SK-N-DZ (cell line): ENCODE results near the gene MRPS16.

ENCODE experiments used
- DNase-seq: peaks from one replicate; pipeline ENCODE4 v3.0.0-alpha.2; 2015; ENCODE audit warnings: low spot score

MRPS16 gene

DNA sequence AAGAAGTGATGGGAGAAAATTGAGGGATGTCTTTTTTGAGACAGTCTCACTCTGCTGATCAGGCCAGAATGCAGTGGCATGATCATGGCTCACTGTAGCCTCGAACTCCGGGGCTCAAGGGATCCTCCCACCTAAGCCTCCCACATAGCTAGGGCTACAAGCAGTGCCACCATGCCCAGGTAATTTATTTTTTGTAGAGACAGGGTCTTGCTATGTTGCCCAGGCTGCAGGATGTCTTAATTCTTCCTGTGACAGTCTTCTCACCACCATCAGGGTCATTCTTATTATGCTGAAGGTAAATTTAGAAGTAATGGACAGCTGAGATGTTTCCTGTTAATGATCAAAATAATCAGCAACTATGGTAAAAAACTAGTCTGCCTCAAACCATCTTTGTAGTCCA is 12.5 kb downstream of the MRPS16 start:
- DNase-seq: no peak

DNA sequence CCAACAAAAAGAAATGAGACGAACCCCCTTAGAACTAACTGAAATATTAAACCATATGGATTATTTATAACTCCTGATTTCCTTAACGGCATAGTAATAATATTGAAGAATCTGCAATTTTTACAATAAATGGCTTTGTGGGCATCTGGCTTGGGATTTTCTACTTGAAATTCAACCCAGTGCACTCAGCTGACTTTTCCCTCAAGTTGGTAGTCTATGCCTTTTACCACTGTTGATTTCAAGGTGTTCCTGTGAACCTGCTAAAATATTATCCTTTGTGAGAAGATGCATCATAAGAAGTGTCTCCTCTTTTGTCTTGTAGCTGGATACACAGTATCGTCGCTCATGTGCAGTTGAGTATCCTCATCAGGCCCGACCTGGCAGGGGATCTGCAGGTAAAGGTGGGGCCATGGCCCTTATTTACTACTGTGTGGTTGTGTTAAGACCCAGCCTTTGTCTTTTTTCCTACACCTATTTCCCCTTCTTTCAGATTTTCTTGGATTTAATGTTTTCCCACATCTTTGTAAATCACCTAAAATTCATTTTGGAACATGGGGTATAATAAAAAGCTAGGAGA is 13.4 kb downstream of the MRPS16 start:
- no peak for DNase-seq

DNA sequence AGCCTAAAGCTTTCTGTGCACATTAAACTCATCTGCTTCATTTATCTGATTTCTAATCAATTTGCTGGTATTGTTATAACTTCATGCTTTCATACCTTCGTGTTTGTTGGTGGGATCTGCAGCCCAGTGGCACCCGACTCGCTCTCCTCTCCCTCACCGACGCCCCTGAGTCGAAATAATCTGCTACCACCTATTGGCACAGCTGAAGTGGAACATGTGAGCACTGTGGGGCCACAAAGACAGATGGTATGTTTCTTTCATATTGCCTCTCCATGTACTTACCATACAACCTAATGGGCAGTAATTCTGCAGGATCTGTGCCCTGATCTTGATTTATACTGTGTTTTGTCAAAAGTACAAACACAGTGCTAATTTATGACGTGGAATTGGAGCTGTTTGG is 17.7 kb downstream of the MRPS16 start:
- no peak for DNase-seq

DNA sequence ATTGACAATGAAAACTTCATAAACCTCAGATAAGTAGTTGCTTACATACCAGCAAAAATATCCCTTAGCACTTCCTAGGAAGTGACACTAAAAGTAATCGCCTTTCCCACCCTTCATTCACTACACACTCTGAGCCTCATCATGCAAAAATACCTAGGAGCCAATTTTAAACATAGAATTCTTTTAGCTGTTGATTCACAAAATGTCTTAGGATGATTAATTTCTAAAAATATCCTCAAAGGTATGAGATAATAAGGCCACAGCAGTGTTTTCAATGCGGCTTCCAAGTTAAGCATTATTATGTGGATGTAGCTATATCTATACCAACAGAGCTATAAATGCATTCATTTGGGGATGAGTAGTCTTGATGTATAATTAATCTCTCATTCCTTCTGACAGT is 18.6 kb downstream of the MRPS16 start:
- DNase-seq: no peak

DNA sequence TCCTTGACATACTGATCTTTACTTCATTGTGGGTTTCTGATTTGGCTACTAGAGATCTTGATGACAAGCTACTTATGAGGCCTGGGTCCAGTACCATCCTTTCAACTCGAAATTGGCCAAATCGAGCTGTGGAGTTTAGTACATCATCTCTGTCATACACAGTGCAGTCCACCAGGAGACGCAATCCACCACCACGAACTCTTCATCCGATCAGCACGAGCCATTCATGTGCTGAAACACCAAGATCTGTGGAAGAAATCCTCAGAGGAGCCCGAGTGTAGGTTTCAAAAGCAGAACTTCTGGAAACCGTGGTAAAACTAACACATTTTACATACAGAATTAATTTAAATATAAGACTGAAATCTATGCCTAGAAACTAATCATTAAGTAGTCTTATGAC is 19.6 kb downstream of the MRPS16 start:
- DNase-seq: peak; percentile 17

DNA sequence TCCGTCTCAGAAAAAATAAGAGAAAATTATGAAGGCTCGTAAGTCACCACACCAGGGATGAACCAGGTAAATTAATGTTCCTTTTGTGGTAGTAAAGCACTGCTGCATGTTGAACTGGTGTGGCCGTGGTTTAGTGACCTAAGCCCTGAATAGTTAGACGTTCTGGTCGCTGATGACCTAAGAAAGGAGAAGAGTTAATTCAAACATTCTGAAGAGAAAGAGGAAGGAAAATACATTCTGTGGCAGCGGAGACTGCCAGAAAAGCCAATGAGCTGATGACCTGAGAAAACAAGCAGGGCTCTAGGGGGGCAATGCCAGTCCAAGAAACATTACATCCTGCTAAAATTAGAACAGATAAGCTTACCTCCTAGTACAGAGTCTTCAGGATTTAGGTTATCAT is 22.9 kb downstream of the MRPS16 start:
- no peak for DNase-seq

DNA sequence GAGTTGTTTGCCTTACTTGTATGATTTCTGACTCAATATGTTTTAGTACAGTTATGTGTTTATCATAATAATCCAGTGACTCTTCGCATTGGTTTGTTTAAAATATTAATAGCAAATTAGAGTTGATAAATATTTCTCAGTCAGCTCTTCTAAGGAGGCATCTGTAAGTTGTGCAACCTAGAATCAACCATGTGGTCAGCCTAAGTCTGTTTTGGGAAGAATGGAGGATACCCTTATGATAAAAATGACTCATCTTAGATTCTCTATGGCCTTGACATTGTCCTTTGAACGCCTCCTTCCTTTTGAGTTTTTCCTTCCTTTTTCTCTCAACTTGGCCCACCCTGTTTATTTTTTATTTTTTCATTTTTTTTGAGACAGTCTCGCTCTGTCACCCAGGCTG is 24.2 kb downstream of the MRPS16 start:
- DNase-seq: no peak

DNA sequence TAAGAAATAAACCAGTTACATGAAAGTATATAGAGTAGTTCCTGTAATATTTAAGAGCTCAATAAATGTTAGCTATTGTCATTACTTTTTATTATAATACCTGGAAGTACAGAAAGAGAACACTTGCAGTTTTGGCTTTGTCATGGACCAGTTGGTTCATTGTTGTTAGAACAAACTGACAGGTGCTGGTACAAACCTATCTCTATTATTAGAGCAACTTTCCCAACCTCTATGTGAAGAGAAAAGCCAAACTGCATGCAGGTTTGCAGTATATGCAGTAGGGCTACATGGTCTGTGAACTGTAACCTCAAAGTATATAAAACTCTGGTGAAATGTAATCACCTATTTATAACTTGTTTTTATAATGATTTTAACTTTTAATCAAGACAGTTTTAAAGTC is 25.8 kb downstream of the MRPS16 start:
- no peak for DNase-seq

DNA sequence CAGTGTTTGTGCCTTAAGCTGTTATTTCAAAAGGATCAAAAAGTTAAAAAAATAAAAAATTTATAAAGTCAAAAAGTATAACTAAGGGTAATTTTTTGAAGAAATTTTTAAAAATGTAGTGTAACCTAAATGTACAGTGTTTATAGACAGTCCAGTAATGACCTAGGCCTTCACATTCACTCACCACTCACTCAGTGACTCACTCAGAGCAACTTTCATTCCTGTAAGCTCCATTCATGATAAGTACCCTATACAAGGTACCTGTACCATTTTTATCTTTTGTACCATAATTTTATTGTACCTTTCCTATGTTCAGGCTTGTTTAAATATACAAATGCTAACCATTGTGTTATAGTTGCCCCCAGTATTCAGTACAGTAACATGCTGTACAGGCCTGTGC is 26.9 kb downstream of the MRPS16 start:
- DNase-seq: no peak

DNA sequence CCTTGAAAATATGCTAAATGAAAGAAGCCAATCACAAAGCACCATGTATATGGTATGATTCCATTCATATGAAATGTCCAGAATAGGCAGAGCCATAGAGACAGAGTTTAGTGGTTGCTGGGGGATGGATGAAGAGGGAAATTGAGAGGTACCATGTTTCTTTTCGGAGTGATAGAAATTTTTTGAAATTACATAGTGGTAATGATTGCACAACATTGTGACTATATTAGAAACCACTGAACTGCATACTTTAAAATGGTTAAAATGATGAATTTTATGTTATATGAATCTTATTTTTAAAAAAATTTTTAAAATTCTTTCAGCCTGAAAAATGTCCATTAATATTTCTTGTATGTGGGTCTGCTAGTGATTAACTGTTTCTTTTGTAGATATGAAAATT is 31.5 kb downstream of the MRPS16 start:
- no peak for DNase-seq

DNA sequence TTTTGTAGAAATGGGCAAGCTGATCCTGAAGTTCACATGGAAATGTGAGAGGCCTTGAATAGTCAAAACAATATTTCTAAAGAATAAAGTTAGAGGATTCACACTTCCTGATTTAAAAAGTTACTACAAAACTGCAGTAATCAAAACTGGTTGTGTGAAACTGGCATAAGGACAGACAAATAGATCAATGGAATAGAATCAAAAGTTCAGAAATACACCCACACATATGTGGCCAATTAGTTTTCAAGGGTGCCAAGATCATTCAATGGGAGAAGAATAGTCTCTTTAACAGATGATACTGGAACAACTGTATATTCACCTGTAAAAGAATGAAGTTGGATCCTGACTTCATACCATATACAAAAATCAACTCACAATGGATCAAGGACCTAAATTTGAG is 33.1 kb downstream of the MRPS16 start:
- no peak for DNase-seq

DNA sequence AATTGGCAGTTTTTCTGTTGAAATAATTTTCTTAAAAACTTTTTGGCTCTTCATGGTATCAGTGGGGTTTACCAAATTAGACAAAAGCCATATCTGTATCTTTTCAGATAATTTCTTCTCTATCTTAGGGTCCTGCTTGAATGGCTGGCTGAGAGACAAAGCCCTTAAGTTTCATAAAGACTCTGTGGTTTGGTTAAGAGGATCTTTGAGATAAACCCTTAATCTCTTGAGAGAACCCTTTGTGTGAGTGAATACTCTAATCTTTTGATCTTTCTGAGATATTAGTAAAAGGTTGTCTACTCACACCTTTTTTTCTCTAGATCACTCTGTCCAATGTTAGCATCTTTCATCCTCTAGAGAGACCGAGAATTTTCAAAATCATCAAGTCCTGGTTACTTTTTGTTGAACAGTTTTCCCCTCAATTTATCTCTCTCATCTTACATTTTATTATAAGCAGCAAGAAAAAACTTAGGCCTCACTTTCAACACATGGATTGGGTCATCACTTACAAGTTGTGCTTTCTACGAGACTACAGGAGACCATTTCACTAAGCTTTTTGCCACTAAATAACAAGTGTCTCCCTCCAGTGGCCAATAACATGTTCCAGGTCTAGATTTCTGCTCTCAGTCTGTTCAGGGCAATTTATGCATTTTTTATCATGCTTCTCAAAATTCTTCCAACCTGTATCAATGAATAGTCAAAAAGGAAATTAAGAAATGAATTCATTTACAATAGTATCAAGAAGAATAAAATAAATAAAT is 33.8 kb downstream of the MRPS16 start:
- DNase-seq: no peak

DNA sequence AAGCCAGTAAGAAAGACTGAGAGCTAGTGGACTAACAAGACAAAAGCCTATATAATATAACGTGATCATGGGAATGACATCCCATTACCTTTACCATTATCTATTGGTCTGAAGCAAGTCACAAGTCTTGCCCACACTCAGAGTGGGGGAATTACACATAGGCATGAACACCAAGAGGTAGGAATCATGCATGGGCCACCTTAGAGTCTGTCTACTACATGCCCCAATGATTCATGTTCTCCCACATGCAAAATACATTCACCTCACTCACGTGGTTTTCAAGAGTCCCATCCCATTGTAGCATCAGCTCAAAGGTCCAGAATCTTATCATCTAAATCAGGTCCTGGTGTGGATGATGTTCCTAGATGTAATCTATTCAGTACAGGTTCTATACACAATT is 34.8 kb downstream of the MRPS16 start:
- DNase-seq: no peak

DNA sequence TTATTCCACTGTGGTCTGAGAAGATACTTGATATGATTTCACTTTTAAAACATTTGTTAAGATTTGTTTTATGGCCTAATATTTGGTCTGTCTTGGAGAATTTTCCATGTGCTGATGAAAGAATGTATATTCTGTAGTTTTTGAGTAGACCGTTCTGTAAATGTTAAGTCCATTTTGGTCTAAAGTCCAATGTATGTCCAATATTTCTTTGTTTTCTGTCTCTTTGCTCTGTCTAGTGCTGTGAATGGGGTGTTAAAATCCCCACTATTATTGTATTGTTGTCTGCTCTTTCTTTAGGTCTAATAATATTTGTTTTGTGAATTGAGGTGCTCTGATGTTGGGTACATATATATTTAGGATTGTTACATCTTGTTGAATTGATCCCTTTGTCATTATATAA is 36.7 kb downstream of the MRPS16 start:
- DNase-seq: no peak

DNA sequence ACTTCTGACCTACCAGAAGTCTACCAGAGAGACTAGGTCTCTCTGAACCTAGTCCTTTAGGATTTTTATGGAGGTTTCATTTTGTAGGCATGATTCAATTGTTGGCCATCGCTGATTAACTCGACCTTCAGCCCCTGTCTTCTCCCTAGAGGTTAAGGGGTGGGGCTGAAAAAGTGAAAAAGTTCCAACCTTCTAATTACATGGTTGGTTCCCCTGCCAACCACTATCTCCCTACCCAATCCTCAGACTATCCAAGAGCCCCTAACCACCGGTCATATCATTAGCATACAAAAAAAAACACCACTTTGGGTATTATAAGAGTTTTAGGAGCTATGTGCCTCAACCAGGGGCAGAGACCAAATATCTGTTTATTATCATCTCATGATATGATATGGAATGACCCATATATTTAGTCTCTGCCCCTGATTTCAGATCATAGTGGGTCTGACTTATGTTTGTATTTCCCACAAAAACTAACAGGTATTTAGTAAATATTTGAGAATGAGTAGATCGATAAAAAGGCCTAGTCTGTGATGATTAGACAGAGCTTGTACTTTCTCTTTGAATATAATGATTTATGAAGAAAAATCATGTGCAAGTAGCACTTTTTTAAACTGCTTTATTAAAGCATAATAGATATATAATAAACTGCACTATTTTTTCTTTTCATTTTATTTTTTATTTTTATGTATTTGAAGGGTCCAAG is 41.2 kb downstream of the MRPS16 start:
- DNase-seq: no peak

DNA sequence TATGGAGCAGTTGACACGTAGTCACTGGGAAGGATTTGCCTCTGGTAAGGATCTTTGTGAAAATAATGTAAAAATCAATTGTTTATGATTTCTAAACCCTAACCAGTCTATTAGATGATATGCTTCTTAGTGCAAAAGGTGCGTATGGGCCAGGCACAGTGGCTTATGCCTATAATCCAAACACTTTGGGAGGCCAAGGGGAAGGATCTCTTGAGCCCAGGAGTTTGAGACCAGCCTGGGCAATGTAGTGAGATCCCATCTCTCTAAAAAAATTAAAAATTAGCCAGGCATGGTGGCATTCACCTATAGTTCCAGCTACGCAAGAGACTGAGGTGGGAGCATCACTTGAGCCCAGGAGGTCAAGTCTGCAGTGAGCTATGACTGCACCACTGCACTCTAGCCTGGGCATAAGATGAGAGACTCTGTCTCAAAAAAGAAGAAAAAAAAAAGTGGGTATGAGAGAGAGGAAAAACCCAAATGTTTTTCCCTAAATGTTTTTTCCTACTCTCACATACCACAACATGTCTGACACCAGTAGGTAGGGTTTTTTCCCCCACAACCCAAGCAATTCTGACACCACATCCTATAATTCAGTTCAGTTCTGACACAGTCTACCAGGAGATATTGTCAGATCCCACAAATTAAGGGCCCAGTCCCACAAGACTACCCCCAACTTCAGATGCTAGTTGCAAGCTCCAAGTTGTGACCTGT is 41.9 kb downstream of the MRPS16 start:
- no peak for DNase-seq

DNA sequence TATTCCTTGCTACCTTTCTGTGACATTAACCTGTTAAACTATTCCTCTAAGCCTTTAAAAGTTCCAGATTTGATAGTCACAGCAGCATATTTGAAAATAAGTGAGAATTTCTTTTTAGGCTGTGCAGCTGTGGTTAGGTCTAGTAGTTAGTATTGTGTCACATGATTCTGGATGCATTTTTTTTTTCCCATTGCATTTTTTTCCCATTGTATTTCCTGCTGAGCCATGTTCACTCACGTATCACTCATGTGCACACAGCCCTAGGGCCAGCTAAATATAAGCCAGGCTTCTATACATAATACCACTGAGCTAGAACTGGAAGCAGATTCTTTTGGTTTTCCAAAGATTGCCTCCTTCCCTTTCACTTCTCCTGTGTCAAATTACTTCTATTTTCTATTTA is 42.7 kb downstream of the MRPS16 start:
- DNase-seq: no peak

DNA sequence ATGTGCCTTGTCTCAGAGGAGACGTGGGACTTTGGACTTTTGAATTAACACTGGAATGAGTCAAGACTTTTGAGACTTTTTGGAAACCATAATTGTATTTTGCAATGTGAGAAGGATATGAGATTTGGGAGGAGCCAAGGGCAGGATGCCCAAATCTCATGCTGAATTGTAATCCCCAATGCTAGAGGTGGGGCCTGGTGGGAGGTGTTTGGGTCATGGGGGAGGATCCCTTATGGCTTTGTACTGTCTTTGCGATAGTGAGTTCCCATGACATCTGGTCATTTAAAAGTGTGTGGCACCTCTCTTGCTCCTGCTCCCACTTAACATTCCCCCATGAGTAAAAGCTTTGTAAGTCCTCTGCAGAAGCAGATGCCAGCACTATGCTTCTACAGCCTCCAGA is 44.6 kb downstream of the MRPS16 start:
- no peak for DNase-seq

DNA sequence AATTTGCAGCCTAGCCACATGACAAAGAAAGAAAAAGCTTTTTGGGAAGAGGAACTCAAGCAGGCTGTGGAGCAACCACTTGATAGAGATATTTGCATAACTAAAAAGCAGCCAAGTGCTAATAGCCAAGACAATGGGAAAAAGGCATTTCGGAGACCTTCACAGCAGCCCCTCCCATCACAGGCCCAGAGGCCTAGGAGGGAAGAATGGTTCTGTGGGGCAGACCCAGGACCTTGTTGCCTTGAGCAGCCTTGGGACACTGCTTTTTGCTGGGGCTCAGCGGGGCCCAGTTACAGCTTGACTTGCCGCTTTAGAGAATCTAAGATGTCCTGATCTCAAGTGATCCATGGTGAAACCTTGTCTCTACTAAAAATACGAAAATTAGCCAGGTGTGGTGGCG is 46.1 kb downstream of the MRPS16 start:
- no peak for DNase-seq

DNA sequence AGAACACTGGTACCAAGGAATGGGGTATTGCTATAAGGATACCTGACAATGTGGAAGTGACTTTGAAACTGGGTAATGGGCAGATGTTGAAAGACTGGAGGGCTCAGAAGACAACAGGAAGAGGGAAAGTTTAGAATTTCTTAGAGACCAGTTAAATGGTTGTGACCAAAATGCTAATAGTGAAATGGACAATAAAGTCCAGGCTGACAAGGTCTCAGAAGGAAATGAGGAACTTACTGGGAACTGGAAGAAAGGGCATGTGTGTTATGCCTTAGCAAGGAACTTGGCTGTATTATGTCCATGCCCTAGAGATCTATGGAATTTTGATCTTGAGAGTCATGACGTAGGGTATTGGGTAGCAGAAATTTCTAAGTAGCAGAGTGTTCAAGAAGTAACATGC is 46.6 kb downstream of the MRPS16 start:
- DNase-seq: no peak

DNA sequence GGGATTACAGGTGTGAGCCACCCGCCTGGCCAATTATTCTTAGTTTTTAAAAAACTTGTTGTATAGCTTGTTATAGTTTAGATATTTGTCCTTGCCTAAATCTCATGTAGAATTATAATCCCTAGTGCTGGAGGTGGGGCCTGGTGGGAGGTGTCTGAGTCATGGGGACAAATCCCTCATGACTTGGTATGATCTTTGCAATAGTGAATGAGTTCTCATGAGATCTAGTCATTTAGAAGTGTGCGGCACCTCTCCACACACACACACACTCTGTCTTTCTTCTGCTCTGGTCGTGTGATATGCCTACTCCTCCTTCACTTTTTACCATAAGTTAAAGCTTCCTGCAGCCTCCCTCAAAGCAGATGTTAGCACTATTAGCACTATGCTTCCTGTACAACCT is 47.4 kb downstream of the MRPS16 start:
- DNase-seq: no peak
